ENCODE results near the gene CREB3L2. TPM values are rescaled to one million over a fixed set of nuclear protein-coding genes. Genes with fewer than 3 reads are reported as not detected.

CREB3L2 gene
- total and polyA plus RNA-seq, 2 of the 13 experiments (the other 11 are each of a cell fraction or from before 2014, with no cell fraction given) = 22.1 to 41.1 TPM

GRCh38 chr7:137967143-137968018, 34.5 kb downstream of the CREB3L2 start (continued):
- TF ChIP-seq NCOA2 (CRISPR knock-in tag; IDR thresholded peaks at IDR 0.05) = peak; percentile 79; the same call in 1 of the 2 replicates
- peak; percentile 70 for TF ChIP-seq ZNF644 (CRISPR knock-in tag; IDR thresholded peaks at IDR 0.05; ENCODE audit: low read depth)
- TF ChIP-seq ATF3 (CRISPR knock-in tag; IDR thresholded peaks at IDR 0.05) = peak; percentile 50; the same call in 1 of the 2 replicates
- TF ChIP-seq YEATS2 (CRISPR knock-in tag; IDR thresholded peaks at IDR 0.05; ENCODE audit: borderline replicate concordance) = 0 out of 2 replicates have a peak, but pooled peaks have one; percentile 26
- no peak for TF ChIP-seq ARNT (IDR thresholded peaks at IDR 0.05)
- 0 out of 2 replicates have a peak, but pooled peaks have one; percentile 23 for TF ChIP-seq NFYB (CRISPR knock-in tag; IDR thresholded peaks at IDR 0.05)
- peak; percentile 44 for TF ChIP-seq ZNF883 (CRISPR knock-in tag; IDR thresholded peaks at IDR 0.05; ENCODE audit: not compliant biosample characterization)
- peak; percentile 70 for TF ChIP-seq ETV5 (CRISPR knock-in tag; IDR thresholded peaks at IDR 0.05; ENCODE audit: borderline replicate concordance)
- TF ChIP-seq CEBPG (CRISPR knock-in tag; IDR thresholded peaks at IDR 0.05) = peak; percentile 3; the same call in 1 of the 2 replicates
- peak; percentile 52; the same call in 1 of the 2 replicates for TF ChIP-seq FOXA3 (CRISPR knock-in tag; IDR thresholded peaks at IDR 0.05)
- TF ChIP-seq, protein P1, sequence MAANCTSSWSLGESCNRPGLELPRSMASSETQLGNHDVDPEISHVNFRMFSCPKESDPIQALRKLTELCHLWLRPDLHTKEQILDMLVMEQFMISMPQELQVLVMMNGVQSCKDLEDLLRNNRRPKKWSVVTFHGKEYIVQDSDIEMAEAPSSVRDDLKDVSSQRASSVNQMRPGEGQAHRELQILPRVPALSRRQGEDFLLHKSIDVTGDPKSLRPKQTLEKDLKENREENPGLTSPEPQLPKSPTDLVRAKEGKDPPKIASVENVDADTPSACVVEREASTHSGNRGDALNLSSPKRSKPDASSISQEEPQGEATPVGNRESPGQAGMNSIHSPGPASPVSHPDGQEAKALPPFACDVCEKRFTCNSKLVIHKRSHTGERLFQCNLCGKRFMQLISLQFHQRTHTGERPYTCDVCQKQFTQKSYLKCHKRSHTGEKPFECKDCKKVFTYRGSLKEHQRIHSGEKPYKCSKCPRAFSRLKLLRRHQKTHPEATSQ (CRISPR knock-in tag; IDR thresholded peaks at IDR 0.05; ENCODE audit: borderline replicate concordance) = peak; percentile 29; the same call in 1 of the 2 replicates
- 0 out of 2 replicates have a peak, but pooled peaks have one; percentile 9 for TF ChIP-seq ZNF441 (CRISPR knock-in tag; IDR thresholded peaks at IDR 0.05; ENCODE audit: borderline replicate concordance)
- peak; percentile 40 for TF ChIP-seq SAP130 (CRISPR knock-in tag; IDR thresholded peaks at IDR 0.05; ENCODE audit: low read depth)
- TF ChIP-seq HOXA3 (CRISPR knock-in tag; IDR thresholded peaks at IDR 0.05) = peak; percentile 56; the same call in 1 of the 2 replicates
- no peak; the same call in none of the 2 replicates for TF ChIP-seq MEF2D (CRISPR knock-in tag; IDR thresholded peaks at IDR 0.05)
- TF ChIP-seq, protein P2, sequence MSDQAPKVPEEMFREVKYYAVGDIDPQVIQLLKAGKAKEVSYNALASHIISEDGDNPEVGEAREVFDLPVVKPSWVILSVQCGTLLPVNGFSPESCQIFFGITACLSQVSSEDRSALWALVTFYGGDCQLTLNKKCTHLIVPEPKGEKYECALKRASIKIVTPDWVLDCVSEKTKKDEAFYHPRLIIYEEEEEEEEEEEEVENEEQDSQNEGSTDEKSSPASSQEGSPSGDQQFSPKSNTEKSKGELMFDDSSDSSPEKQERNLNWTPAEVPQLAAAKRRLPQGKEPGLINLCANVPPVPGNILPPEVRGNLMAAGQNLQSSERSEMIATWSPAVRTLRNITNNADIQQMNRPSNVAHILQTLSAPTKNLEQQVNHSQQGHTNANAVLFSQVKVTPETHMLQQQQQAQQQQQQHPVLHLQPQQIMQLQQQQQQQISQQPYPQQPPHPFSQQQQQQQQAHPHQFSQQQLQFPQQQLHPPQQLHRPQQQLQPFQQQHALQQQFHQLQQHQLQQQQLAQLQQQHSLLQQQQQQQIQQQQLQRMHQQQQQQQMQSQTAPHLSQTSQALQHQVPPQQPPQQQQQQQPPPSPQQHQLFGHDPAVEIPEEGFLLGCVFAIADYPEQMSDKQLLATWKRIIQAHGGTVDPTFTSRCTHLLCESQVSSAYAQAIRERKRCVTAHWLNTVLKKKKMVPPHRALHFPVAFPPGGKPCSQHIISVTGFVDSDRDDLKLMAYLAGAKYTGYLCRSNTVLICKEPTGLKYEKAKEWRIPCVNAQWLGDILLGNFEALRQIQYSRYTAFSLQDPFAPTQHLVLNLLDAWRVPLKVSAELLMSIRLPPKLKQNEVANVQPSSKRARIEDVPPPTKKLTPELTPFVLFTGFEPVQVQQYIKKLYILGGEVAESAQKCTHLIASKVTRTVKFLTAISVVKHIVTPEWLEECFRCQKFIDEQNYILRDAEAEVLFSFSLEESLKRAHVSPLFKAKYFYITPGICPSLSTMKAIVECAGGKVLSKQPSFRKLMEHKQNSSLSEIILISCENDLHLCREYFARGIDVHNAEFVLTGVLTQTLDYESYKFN (CRISPR knock-in tag; conservative IDR thresholded peaks at IDR 0.05) = peak; percentile 84
- TF ChIP-seq FOXO1 (CRISPR knock-in tag; IDR thresholded peaks at IDR 0.05) = peak; percentile 45; the same call in 1 of the 2 replicates
- peak in 1 of 2 experiments; percentile 77; a peak in 2 of 4 replicates for TF ChIP-seq EP300 (IDR thresholded peaks at IDR 0.05; ENCODE audit: low read depth in 2 of 2, low read length in 2 of 2)
- TF ChIP-seq EP300 (CRISPR knock-in tag; IDR thresholded peaks at IDR 0.05; ENCODE audit: borderline replicate concordance) = peak; percentile 37; the same call in 1 of the 2 replicates
- peak; percentile 87 for TF ChIP-seq FOSL2 (CRISPR knock-in tag; IDR thresholded peaks at IDR 0.05)
- TF ChIP-seq ZNF274 (CRISPR knock-in tag; IDR thresholded peaks at IDR 0.05) = peak; percentile 62; the same call in 1 of the 2 replicates
- TF ChIP-seq ZNF337 (CRISPR knock-in tag; IDR thresholded peaks at IDR 0.05; ENCODE audit: borderline replicate concordance, low read depth) = peak; percentile 73; the same call in 1 of the 2 replicates
- 0 out of 2 replicates have a peak, but pooled peaks have one; percentile 34 for TF ChIP-seq ERF (CRISPR knock-in tag; IDR thresholded peaks at IDR 0.05)
